ENCODE data around the gene CDK6. TPM values are rescaled to one million over a fixed set of nuclear protein-coding genes. Genes with fewer than 3 reads are reported as not detected.

Gene CDK6
- total RNA-seq, 1 donor from 2014 or later = 24.8 TPM

- DNase-seq (ENCODE audit: low spot score) = no peak
These were observed 99.5 kb downstream of the CDK6 start for GRCh38 chr7:92736870-92737269.

GRCh38 chr7:92735707-92736106 is 100.7 kb downstream of the CDK6 start:
- no peak for DNase-seq (ENCODE audit: low spot score)

- no peak for DNase-seq (ENCODE audit: low spot score)
These were observed 103.9 kb downstream of the CDK6 start for GRCh38 chr7:92732316-92733036.

GRCh38 chr7:92731335-92732063 is 104.9 kb downstream of the CDK6 start:
- DNase-seq (ENCODE audit: low spot score) = no peak

GRCh38 chr7:92730808-92731207 is 105.6 kb downstream of the CDK6 start:
- DNase-seq (ENCODE audit: low spot score) = no peak

- no peak for DNase-seq (ENCODE audit: low spot score)
These were observed 106.6 kb downstream of the CDK6 start for GRCh38 chr7:92729751-92730150.

- DNase-seq (ENCODE audit: low spot score) = no peak
These were observed 107.2 kb downstream of the CDK6 start for GRCh38 chr7:92729172-92729571.

GRCh38 chr7:92727755-92728154 is 108.6 kb downstream of the CDK6 start:
- DNase-seq (ENCODE audit: low spot score) = no peak

- DNase-seq (ENCODE audit: low spot score) = no peak
These were observed 111.0 kb downstream of the CDK6 start for GRCh38 chr7:92725161-92725925.

GRCh38 chr7:92723943-92724342 is 112.4 kb downstream of the CDK6 start:
- DNase-seq (ENCODE audit: low spot score) = no peak

GRCh38 chr7:92723205-92723604 is 113.2 kb downstream of the CDK6 start:
- no peak for DNase-seq (ENCODE audit: low spot score)

- no peak for DNase-seq (ENCODE audit: low spot score)
These were observed 113.8 kb downstream of the CDK6 start for GRCh38 chr7:92722541-92722940.

GRCh38 chr7:92720604-92721350 is 115.6 kb downstream of the CDK6 start:
- no peak for DNase-seq (ENCODE audit: low spot score)

- DNase-seq (ENCODE audit: low spot score) = peak; percentile 59
These were observed 118.2 kb downstream of the CDK6 start for GRCh38 chr7:92717993-92718716.

GRCh38 chr7:92717623-92717992 is 118.8 kb downstream of the CDK6 start:
- no peak for DNase-seq (ENCODE audit: low spot score)

GRCh38 chr7:92716825-92717580 is 119.4 kb downstream of the CDK6 start:
- DNase-seq (ENCODE audit: low spot score) = no peak

GRCh38 chr7:92715963-92716362 is 120.4 kb downstream of the CDK6 start:
- DNase-seq (ENCODE audit: low spot score) = no peak

- DNase-seq (ENCODE audit: low spot score) = no peak
These were observed 121.6 kb downstream of the CDK6 start for GRCh38 chr7:92714767-92715166.

GRCh38 chr7:92714280-92714679 is 122.1 kb downstream of the CDK6 start:
- DNase-seq (ENCODE audit: low spot score) = no peak

- DNase-seq (ENCODE audit: low spot score) = no peak
These were observed 126.5 kb downstream of the CDK6 start for GRCh38 chr7:92709912-92710311.

- no peak for DNase-seq (ENCODE audit: low spot score)
These were observed 127.2 kb downstream of the CDK6 start for GRCh38 chr7:92709150-92709549.
